GM21737 (cell line): ENCODE results near the gene ARHGAP24.
"Not testable (repeated sequence)": the region's sequence is repeated elsewhere in the genome, so short reads cannot be mapped to it uniquely, and the experiment has no call there.

Experiments used
- ATAC-seq: cut with Tn5 transposase; IDR thresholded peaks from one replicate; pipeline ENCODE4 v1.9.1; 2021; ENCODE audit warnings: mild to moderate bottlenecking, moderate library complexity; ENCODE audit not compliant: unreplicated experiment

ARHGAP24 gene

GRCh38 chr4:85836588-85837438 is 361.9 kb downstream of the ARHGAP24 start:
- ATAC-seq: no peak

- ATAC-seq: no peak
These were observed 362.4 kb downstream of the ARHGAP24 start for GRCh38 chr4:85837439-85837733.

- ATAC-seq: not testable (repeated sequence)
These were observed 365.1 kb downstream of the ARHGAP24 start for GRCh38 chr4:85839981-85840451.

- no peak for ATAC-seq
These were observed 367.6 kb downstream of the ARHGAP24 start for GRCh38 chr4:85842540-85842939.

GRCh38 chr4:85853740-85854139 is 378.8 kb downstream of the ARHGAP24 start:
- not testable (repeated sequence) for ATAC-seq

- no peak for ATAC-seq
These were observed 379.6 kb downstream of the ARHGAP24 start for GRCh38 chr4:85854546-85854945.

GRCh38 chr4:85860066-85860740 is 385.3 kb downstream of the ARHGAP24 start:
- no peak for ATAC-seq

- ATAC-seq: no peak
These were observed 386.3 kb downstream of the ARHGAP24 start for GRCh38 chr4:85861064-85861765.

GRCh38 chr4:85862896-85863295 is 387.9 kb downstream of the ARHGAP24 start:
- no peak for ATAC-seq

- no peak for ATAC-seq
These were observed 389.6 kb downstream of the ARHGAP24 start for GRCh38 chr4:85864259-85865205.

- ATAC-seq: no peak
These were observed 390.3 kb downstream of the ARHGAP24 start for GRCh38 chr4:85865256-85865655.

GRCh38 chr4:85866508-85866907 is 391.6 kb downstream of the ARHGAP24 start:
- ATAC-seq: no peak

- no peak for ATAC-seq
These were observed 392.3 kb downstream of the ARHGAP24 start for GRCh38 chr4:85867271-85867670.

- no peak for ATAC-seq
These were observed 394.2 kb downstream of the ARHGAP24 start for GRCh38 chr4:85869181-85869580.

- no peak for ATAC-seq
These were observed 395.5 kb downstream of the ARHGAP24 start for GRCh38 chr4:85870298-85871083.

GRCh38 chr4:85873566-85873965 is 398.6 kb downstream of the ARHGAP24 start:
- ATAC-seq: no peak

- no peak for ATAC-seq
These were observed 404.6 kb downstream of the ARHGAP24 start for GRCh38 chr4:85879518-85879917.

GRCh38 chr4:85883180-85883579 is 408.2 kb downstream of the ARHGAP24 start:
- ATAC-seq: no peak

- no peak for ATAC-seq
These were observed 409.3 kb downstream of the ARHGAP24 start for GRCh38 chr4:85884251-85884650.

- ATAC-seq: no peak
These were observed 411.7 kb downstream of the ARHGAP24 start for GRCh38 chr4:85886665-85887064.
